Esophagus (tissue), 2 donors: Measurements from ENCODE around the gene ARHGAP33. TPM values are rescaled to one million over a fixed set of nuclear protein-coding genes. Genes with fewer than 3 reads are reported as not detected.

Experiments used
- H3K27ac ChIP-seq, 2 donors: one replicate each; pipeline ENCODE4 v1.5.1; 2013; ENCODE audit warnings: low read depth in 2 of 2, mild to moderate bottlenecking in 2 of 2, inconsistent platforms in 1 of 2, low read length in 1 of 2, moderate library complexity in 1 of 2
- H3K27me3 ChIP-seq, 2 donors: one replicate each; pipeline ENCODE4 v1.6.1; 2013; ENCODE audit warnings: low read length in 2 of 2, control low read depth in 1 of 2, mild to moderate bottlenecking in 1 of 2; ENCODE audit not compliant: insufficient read depth in 2 of 2, control insufficient read depth in 1 of 2
- H3K36me3 ChIP-seq, 2 donors: one replicate each; pipeline ENCODE4 v1.6.1; 2013; ENCODE audit warnings: low read length in 1 of 2; ENCODE audit not compliant: control insufficient read depth in 2 of 2, insufficient read depth in 2 of 2
- H3K4me1 ChIP-seq, 2 donors: one replicate each; pipeline ENCODE4 v1.6.1; 2013; ENCODE audit warnings: low read length in 1 of 2; ENCODE audit not compliant: control insufficient read depth in 2 of 2, insufficient read depth in 2 of 2
- H3K4me3 ChIP-seq, 2 donors: one replicate each; pipeline ENCODE4 v1.5.1; 2013; ENCODE audit warnings: low read length in 2 of 2, mild to moderate bottlenecking in 2 of 2, low read depth in 1 of 2, moderate library complexity in 1 of 2
- H3K9me3 ChIP-seq, 2 donors: one replicate each; pipeline ENCODE4 v1.6.1; 2013; ENCODE audit warnings: mild to moderate bottlenecking in 2 of 2, low read depth in 1 of 2, low read length in 1 of 2, moderate library complexity in 1 of 2; ENCODE audit not compliant: control insufficient read depth in 2 of 2, insufficient read depth in 1 of 2
- WGBS, 2 donors: extraction: QIAGEN DNeasy Blood & Tissue Kit; methylation state at CpG; one replicate each; pipeline ENCODE4 v1.1.7; 2013; 5-methylcytosine and 5-hydroxymethylcytosine counted together
- polyA plus RNA-seq, 2 donors: library from polyadenylated mRNA; stranded (reverse); fragments of 200-250 nt; gene quantifications; one replicate each; pipeline ENCODE4 v1.2.3, GENCODE V29; 2013
- donor health status: healthy with polysubstance abuse.
- donor health status: Bipolar disorder and iron deficiency.

ARHGAP33 gene
- polyA plus RNA-seq, 2 donors: 5.7 to 20.8 TPM

DNA sequence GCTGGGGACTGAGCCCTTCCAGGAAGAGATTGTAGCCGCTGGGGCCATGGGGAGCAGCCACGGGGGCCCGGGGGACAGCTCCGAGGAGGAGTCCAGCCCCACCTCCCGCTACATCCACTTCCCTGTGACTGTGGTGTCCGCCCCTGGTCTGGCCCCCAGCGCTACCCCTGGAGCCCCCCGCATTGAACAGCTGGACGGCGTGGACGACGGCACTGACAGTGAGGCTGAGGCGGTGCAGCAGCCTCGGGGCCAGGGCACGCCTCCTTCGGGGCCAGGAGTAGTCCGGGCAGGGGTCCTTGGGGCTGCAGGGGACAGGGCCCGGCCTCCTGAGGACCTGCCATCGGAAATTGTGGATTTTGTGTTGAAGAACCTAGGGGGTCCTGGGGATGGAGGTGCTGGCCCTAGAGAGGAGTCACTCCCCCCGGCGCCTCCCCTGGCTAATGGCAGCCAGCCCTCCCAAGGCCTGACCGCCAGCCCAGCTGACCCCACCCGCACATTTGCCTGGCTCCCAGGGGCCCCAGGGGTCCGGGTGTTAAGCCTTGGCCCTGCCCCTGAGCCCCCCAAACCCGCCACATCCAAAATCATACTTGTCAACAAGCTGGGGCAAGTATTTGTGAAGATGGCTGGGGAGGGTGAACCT lies 42.7 kb upstream of the ARHGAP33 start:
- Histone ChIP-seq H3K4me3 (no peak overlapping the region), H3K27me3 (no peaks in the 10 kb centered on the region), H3K4me1 (peaks cover 4 to 10% of the 10 kb centered on the region in 2 donors), H3K27ac (no peak overlapping the region), H3K9me3 (no peaks in the 10 kb centered on the region), H3K36me3 (peaks cover 27 to 82% of the 10 kb centered on the region in 2 donors)
- WGBS, 2 donors: 86 to 87% methylated on average over 24 to 25 of the region's 25 CpGs

DNA sequence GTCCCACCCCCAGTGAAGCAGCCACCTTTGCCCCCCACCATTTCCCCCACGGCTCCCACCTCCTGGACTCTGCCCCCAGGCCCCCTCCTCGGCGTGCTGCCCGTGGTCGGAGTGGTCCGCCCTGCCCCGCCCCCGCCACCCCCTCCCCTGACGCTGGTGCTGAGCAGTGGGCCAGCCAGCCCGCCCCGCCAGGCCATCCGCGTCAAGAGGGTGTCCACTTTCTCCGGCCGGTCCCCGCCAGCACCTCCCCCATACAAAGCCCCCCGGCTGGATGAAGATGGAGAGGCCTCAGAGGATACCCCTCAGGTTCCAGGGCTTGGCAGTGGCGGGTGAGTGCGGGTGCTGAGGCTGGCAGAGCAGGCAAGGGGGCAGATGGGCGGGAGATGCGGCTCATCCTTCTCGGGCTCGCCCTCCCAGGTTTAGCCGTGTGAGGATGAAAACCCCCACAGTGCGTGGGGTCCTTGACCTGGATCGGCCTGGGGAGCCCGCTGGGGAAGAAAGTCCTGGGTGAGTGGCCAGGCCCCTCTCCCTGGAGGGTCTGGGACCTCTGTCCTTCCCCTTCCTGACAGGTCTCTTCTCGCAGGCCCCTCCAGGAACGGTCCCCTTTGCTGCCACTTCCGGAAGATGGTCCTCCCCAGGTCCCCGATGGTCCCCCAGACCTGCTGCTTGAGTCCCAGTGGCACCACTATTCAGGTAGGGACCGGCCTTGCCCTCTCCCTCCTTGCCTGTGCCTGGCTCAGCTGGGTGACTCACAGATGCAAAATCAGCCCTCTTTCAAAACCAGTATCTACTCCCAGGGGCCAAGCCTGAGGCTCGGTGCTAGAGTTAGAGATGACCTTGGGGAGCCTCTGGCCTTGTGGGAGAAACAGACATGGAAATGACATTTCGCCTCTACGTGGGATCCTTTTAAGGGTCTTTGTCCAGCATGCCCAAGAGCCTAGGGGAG lies 41.9 kb upstream of the ARHGAP33 start:
- Histone ChIP-seq H3K4me3 (no peak overlapping the region), H3K27ac (no peak overlapping the region), H3K27me3 (no peaks in the 10 kb centered on the region), H3K9me3 (no peaks in the 10 kb centered on the region), H3K36me3 (peaks cover 34 to 84% of the 10 kb centered on the region in 2 donors), H3K4me1 (peaks cover 4 to 10% of the 10 kb centered on the region in 2 donors)
- 89 to 90% methylated on average over 35 of the region's 35 CpGs for WGBS, 2 donors

DNA sequence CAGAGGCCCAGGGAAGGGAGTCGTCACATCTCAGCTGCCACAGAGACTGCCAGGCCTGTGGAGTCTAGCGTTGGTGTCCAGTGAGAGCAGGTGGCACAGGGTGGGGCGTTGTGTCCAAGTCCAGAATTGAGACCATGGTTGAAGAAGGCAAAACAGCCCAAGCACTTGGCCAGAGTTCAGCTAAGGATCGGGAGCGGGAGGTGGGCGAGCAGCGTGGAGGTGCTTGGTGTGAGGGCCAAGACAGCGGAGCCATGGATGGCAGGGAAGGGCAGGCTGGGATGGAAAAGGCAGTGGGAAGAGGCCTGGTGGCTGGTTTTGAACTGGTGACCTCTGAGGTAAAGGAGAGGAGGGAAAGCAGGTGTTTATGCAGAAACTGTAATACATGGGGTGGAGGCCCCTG lies 41.1 kb upstream of the ARHGAP33 start:
- H3K36me3 ChIP-seq: peaks cover 32 to 77% of the 10 kb centered on the region in 2 donors
- H3K27me3 ChIP-seq: no peaks in the 10 kb centered on the region
- 95% methylated on average over 8 of the region's 8 CpGs for WGBS, 2 donors
- H3K9me3 ChIP-seq: no peaks in the 10 kb centered on the region
- H3K27ac ChIP-seq: no peak overlapping the region
- peaks cover 4 to 10% of the 10 kb centered on the region in 2 donors for H3K4me1 ChIP-seq
- H3K4me3 ChIP-seq: no peak overlapping the region

DNA sequence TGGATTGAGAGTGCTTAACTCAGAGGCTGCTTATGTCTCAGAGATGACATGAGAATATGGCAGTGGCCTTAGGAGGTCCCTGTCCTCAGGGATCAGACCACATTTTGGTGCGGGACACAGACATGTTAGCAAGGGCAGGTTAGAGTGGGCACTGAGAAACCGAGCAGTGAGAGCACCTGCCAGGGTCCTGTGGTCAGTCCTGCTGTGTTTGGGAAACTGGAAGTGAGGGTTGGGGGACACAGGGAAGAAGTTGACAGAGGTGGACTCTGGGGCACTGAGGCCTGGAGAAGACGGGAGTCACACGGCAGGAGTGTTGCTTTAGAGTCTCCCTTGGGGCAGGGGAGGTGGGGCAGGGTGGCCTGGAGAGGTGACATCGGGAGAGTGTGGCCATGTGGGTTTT lies 40.5 kb upstream of the ARHGAP33 start:
- Histone ChIP-seq H3K4me1 (peaks cover 4 to 14% of the 10 kb centered on the region in 2 donors), H3K36me3 (peaks cover 32 to 70% of the 10 kb centered on the region in 2 donors), H3K27ac (no peak overlapping the region), H3K4me3 (no peak overlapping the region), H3K9me3 (no peaks in the 10 kb centered on the region), H3K27me3 (no peaks in the 10 kb centered on the region)
- WGBS, 2 donors: 78 to 85% methylated on average over 5 of the region's 5 CpGs

DNA sequence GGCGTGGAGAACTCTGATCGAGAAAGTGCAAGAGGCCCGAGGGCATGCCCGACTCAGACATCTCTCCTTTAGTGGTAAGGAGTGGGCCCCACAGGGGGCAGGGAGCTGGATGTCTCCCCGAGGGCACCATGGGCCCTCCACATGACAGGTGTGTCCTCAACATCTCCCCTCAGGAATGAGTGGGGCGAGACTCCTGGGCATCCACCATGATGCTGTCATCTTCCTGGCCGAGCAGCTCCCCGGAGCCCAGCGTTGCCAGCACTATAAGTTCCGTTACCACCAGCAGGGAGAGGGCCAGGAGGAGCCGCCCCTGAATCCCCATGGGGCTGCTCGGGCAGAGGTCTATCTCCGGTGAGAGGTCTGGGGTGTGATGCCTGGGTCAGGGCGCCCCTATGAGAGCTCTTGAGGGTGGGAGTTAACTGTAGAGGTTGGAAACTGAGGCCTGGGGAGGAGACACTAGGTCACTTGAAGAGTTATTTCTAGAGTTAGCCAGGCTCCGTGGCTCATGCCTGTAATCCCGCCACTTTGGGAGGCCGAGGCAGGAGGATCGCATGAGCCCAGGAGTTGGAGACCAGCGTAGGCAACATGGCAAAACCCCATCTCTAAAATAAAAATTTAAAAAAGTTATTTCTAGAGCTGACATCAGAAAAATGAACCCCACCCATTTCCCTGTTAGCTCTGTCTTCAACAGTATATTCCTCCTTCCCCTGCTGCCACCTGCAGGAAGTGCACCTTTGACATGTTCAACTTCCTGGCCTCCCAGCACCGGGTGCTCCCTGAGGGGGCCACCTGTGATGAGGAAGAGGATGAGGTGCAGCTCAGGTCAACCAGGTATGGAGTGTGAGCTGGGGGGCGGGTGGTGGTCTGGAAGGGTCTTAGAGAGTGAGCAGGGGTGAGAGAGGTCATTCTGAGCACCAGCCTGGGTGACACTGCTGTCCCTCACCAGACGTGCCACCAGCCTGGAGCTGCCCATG lies 38.2 kb upstream of the ARHGAP33 start:
- WGBS, 2 donors: 83 to 85% methylated on average over 22 of the region's 22 CpGs
- Histone ChIP-seq H3K9me3 (no peaks in the 10 kb centered on the region), H3K4me1 (peaks cover 3 to 4% of the 10 kb centered on the region in 2 donors), H3K27me3 (no peaks in the 10 kb centered on the region), H3K27ac (no peak overlapping the region), H3K4me3 (no peak overlapping the region), H3K36me3 (peaks cover 21 to 49% of the 10 kb centered on the region in 2 donors)

DNA sequence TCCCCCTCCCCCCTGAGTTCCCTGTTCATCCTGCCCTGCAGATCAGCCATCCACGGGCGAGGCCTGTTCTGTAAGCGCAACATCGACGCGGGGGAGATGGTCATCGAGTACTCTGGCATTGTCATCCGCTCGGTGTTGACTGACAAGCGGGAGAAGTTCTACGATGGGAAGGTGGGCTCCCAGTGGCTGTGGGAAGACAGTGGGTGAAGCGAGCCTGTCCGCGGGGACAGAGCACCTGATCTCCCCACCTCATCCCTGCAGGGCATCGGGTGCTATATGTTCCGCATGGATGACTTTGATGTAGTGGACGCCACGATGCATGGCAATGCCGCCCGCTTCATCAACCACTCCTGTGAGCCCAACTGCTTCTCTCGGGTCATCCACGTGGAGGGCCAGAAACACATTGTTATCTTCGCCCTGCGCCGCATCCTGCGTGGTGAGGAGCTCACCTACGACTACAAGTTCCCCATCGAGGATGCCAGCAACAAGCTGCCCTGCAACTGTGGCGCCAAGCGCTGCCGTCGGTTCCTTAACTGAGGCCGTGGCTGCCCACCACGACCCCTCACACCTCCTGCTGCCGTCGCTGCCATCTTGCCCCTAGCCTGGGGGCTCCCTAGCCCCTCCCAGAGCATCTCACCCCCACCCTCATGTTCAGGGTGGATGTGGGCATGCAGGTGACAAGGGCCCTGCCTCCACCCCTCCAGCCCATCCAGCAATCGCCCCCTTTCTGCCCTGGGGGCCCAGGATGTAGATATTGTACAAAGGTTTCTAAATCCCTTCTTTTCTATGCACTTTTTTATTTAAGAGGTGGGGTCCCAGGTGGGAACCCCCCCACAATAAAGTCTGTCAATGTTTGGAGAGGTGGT lies 37.1 kb upstream of the ARHGAP33 start:
- Histone ChIP-seq H3K27ac (no peak overlapping the region), H3K4me3 (no peak overlapping the region), H3K36me3 (peaks cover 24 to 41% of the 10 kb centered on the region in 2 donors), H3K9me3 (no peaks in the 10 kb centered on the region), H3K4me1 (peaks cover 3 to 4% of the 10 kb centered on the region in 2 donors), H3K27me3 (no peaks in the 10 kb centered on the region)
- 87 to 90% methylated on average over 37 of the region's 37 CpGs for WGBS, 2 donors

DNA sequence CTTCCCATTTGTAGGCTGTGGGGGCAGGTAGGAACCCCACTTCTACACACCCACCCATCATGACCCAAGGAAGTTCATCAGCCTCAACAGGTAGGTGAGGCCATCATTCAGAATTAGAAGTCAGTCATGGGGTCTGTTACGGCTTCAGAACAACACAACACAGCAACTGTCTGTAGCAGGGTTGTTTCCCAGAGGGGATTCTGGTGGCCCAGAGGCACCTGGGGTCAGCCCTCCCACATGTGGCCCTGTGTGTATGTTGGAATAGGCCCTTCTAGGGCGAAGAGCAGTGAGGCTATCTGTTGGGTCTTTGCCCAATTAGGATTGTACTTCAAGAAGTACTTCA lies 36.5 kb upstream of the ARHGAP33 start:
- Histone ChIP-seq H3K27me3 (no peaks in the 10 kb centered on the region), H3K27ac (no peak overlapping the region), H3K9me3 (no peaks in the 10 kb centered on the region), H3K36me3 (peaks cover 24 to 35% of the 10 kb centered on the region in 2 donors), H3K4me3 (no peak overlapping the region), H3K4me1 (peaks cover 3 to 4% of the 10 kb centered on the region in 2 donors)
- WGBS, 2 donors: 84 to 86% methylated on average over 2 of the region's 2 CpGs

DNA sequence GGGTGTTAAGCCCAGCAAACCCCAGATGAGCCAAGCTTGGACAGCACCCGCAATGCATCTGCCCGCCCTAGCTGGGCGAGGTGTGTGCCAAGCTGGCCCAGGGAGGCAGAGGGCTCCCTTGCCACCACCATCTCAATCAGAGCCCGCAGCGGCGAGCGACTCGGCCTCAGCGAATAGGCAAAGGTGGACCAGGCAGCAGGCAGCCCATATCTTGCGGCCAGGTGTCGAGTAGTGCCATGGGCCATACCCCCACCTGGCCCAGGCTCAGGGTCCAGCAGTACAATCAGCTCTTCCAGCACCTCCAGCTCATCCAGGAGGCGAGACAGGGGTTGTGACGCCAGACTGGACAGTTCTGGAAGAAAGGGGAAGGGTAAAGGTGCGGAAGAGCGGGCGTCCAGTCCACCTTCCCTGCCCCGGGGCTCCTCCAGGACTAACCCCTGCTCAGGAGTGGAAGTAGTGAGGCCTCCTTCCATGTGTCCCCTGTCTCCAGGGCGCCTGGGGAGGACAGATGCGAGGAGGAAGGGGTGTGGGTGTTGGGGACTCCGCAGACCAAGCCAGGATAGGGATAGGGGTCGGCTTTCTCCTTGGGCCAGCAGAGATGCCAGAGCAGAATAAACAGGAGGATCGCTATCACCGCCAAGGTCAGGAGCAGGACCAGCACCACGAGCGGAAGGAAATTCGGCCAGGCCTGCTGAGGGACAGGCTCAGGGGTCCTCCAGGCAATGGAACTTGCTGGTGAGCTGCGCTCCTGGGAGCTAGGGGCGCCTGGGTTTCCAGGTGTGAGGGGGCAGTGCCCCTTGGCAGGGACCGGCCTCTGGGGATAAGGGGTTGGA lies 35.9 kb upstream of the ARHGAP33 start:
- Histone ChIP-seq H3K9me3 (no peaks in the 10 kb centered on the region), H3K27me3 (no peaks in the 10 kb centered on the region), H3K36me3 (peaks cover 24 to 30% of the 10 kb centered on the region in 2 donors), H3K4me3 (no peak overlapping the region), H3K27ac (peak overlapping the region in 1 of 2 donors; percentile 3), H3K4me1 (peaks cover 3 to 4% of the 10 kb centered on the region in 2 donors)
- WGBS, 2 donors: 72 to 75% methylated on average over 28 to 29 of the region's 29 CpGs
